Sigmoid colon (tissue), 7 donors: Measurements from ENCODE around the gene MAML3. TPM values are rescaled to one million over a fixed set of nuclear protein-coding genes. Genes with fewer than 3 reads are reported as not detected.

Source experiments
- DNase-seq: peaks from one replicate; pipeline ENCODE4 v3.0.0-alpha.2; 2019
- H3K27ac ChIP-seq, 4 donors: fragments of 200-600 bp; sonication (generic); one replicate each; pipeline ENCODE4 v1.5.1; 2016 to 2019; ENCODE audit warnings: mild to moderate bottlenecking in 1 of 4
- H3K27me3 ChIP-seq, 3 donors: fragments of 200-600 bp; sonication (generic); one replicate each; pipeline ENCODE4 v1.5.1; 2019; ENCODE audit warnings: mild to moderate bottlenecking in 1 of 3
- H3K36me3 ChIP-seq, 4 donors: fragments of 200-600 bp; sonication (generic); one replicate each; pipeline ENCODE4 v1.5.1; 2016 to 2019
- H3K4me1 ChIP-seq, 4 donors: fragments of 200-600 bp; sonication (generic); one replicate each; pipeline ENCODE4 v1.5.1; 2017 to 2019
- H3K4me3 ChIP-seq, 4 donors: fragments of 200-600 bp; sonication (generic); one replicate each; pipeline ENCODE4 v1.5.1; 2017 to 2019; ENCODE audit warnings: mild to moderate bottlenecking in 2 of 4, moderate library complexity in 1 of 4
- H3K9me3 ChIP-seq, 4 donors: fragments of 200-600 bp in 3 of 4; sonication (generic) in 3 of 4; one replicate each; pipeline versions ENCODE4 v1.5.1 to v1.6.1; 2013 to 2019
- CTCF ChIP-seq, 4 experiments: fragments of 450-650 bp in 3 of 4; fragments of 200-600 bp in 1 of 4; IDR thresholded peaks; one replicate each; pipeline ENCODE4 v1.5.1; 2016 to 2019; ENCODE audit warnings: antibody characterized with exemption in 4 of 4, mild to moderate bottlenecking in 3 of 4, moderate library complexity in 2 of 4
- EP300 ChIP-seq, 4 donors: sonication (generic); formaldehyde crosslinking; IDR thresholded peaks; one replicate each; pipeline ENCODE4 v1.6.1; 2017; ENCODE audit warnings: antibody characterized with exemption in 4 of 4
- POLR2A ChIP-seq, 2 donors: fragments of 450-650 bp; IDR thresholded peaks; one replicate each; pipeline ENCODE4 v1.6.1; 2016; ENCODE audit warnings: antibody characterized with exemption in 2 of 2, mild to moderate bottlenecking in 2 of 2, moderate library complexity in 2 of 2
- POLR2AphosphoS5 ChIP-seq, 4 donors: sonication (generic); formaldehyde crosslinking; IDR thresholded peaks; one replicate each; pipeline ENCODE4 v1.6.1; 2017; ENCODE audit warnings: antibody characterized with exemption in 4 of 4
- WGBS, 2 donors: extraction: QIAGEN DNeasy Blood & Tissue Kit; methylation state at CpG; one replicate each; pipeline ENCODE4 v1.1.7; 2013; 5-methylcytosine and 5-hydroxymethylcytosine counted together
- intact Hi-C: fragments of 100-400 bp; cut with DNase I; formaldehyde crosslinking; loops from one replicate; pipeline ENCODE4 v1.15.1; 2023
- polyA plus RNA-seq, 3 donors: library from polyadenylated mRNA; stranded (reverse); fragments of 200-250 nt; gene quantifications; one replicate each; pipeline ENCODE4 v1.2.3, GENCODE V29; 2013
- total RNA-seq, 4 donors: library from RNA; depleted of rRNA; stranded (reverse); fragments of >200 nt; gene quantifications; one replicate each; pipeline ENCODE4 v1.1.0, GENCODE V29; 2016
- donor health status: healthy with polysubstance abuse.
- donor health status: Bipolar disorder and iron deficiency.
- donor health status: healthy.

MAML3 gene
- total and polyA plus RNA-seq, 7 donors, result 3.5 to 16.3 (median 5.4) TPM

GRCh38 chr4:139957065-139957464 is 196.9 kb downstream of the MAML3 start:
- H3K36me3 ChIP-seq, result no peaks in the 10 kb centered on the region
- DNase-seq, result no peak
- peaks cover 0 to 14% (median 3%) of the 10 kb centered on the region in 4 donors for H3K4me1 ChIP-seq
- TF ChIP-seq CTCF (IDR thresholded peaks at IDR 0.05) (no peak), EP300 (IDR thresholded peaks at IDR 0.05) (no peak)
- 94 to 95% methylated on average over 2 of the region's 2 CpGs for WGBS, 2 donors
- no peak overlapping the region for H3K27ac ChIP-seq
- H3K4me3 ChIP-seq, result no peak overlapping the region
- no peaks in the 10 kb centered on the region for H3K9me3 ChIP-seq
- H3K27me3 ChIP-seq, result no peaks in the 10 kb centered on the region
- intact Hi-C loops, result no loop called here

- no peak for TF ChIP-seq EP300 (IDR thresholded peaks at IDR 0.05)
- no peak for TF ChIP-seq POLR2AphosphoS5 (IDR thresholded peaks at IDR 0.05)
- TF ChIP-seq CTCF (IDR thresholded peaks at IDR 0.05), result no peak
- no peak for TF ChIP-seq POLR2A (IDR thresholded peaks at IDR 0.05)
- DNase-seq, result no peak
- no peaks in the 10 kb centered on the region for H3K36me3 ChIP-seq
- H3K4me3 ChIP-seq, result no peak overlapping the region
- H3K4me1 ChIP-seq, result peaks cover 0 to 10% (median 3%) of the 10 kb centered on the region in 4 donors
- H3K27me3 ChIP-seq, result no peaks in the 10 kb centered on the region
- intact Hi-C loops, result no loop called here
- peak overlapping the region in 1 of 4 donors; percentile 37 for H3K27ac ChIP-seq
- WGBS, 2 donors, result 80 to 84% methylated on average over 6 of the region's 6 CpGs
- H3K9me3 ChIP-seq, result no peaks in the 10 kb centered on the region
Measured at GRCh38 chr4:139956507-139957017, 197.4 kb downstream of the MAML3 start.

- Histone ChIP-seq H3K27ac (no peak overlapping the region), H3K4me3 (no peak overlapping the region), H3K36me3 (no peaks in the 10 kb centered on the region), H3K27me3 (no peaks in the 10 kb centered on the region), H3K4me1 (peaks cover 0 to 10% (median 3%) of the 10 kb centered on the region in 4 donors), H3K9me3 (no peaks in the 10 kb centered on the region)
- no peak for DNase-seq
- no peak for TF ChIP-seq EP300 (IDR thresholded peaks at IDR 0.05)
- TF ChIP-seq POLR2AphosphoS5 (IDR thresholded peaks at IDR 0.05), result no peak
- no peak for TF ChIP-seq POLR2A (IDR thresholded peaks at IDR 0.05)
- TF ChIP-seq CTCF (IDR thresholded peaks at IDR 0.05), result no peak
- WGBS, 2 donors, result 87 to 90% methylated on average over 2 of the region's 2 CpGs
- intact Hi-C loops, result no loop called here
Measured at GRCh38 chr4:139955600-139955999, 198.4 kb downstream of the MAML3 start.

- no peak overlapping the region for H3K27ac ChIP-seq
- WGBS, 2 donors, result 97% methylated on average over 7 of the region's 7 CpGs
- no peaks in the 10 kb centered on the region for H3K36me3 ChIP-seq
- no peak overlapping the region for H3K4me3 ChIP-seq
- intact Hi-C loops, result no loop called here
- H3K27me3 ChIP-seq, result no peaks in the 10 kb centered on the region
- TF ChIP-seq POLR2AphosphoS5 (IDR thresholded peaks at IDR 0.05) (no peak), CTCF (IDR thresholded peaks at IDR 0.05) (no peak), EP300 (IDR thresholded peaks at IDR 0.05) (no peak), POLR2A (IDR thresholded peaks at IDR 0.05) (no peak)
- no peaks in the 10 kb centered on the region for H3K9me3 ChIP-seq
- H3K4me1 ChIP-seq, result peaks cover 0 to 10% (median 3%) of the 10 kb centered on the region in 4 donors
- DNase-seq, result no peak
Measured at GRCh38 chr4:139954512-139954911, 199.5 kb downstream of the MAML3 start.

- intact Hi-C loops, result no loop called here
- no peak for TF ChIP-seq POLR2A (IDR thresholded peaks at IDR 0.05)
- Histone ChIP-seq H3K4me3 (no peak overlapping the region), H3K27me3 (no peaks in the 10 kb centered on the region), H3K36me3 (no peaks in the 10 kb centered on the region), H3K4me1 (peaks cover 0 to 15% (median 10%) of the 10 kb centered on the region in 4 donors), H3K27ac (no peak overlapping the region), H3K9me3 (no peaks in the 10 kb centered on the region)
- 72 to 88% methylated on average over 2 of the region's 2 CpGs for WGBS, 2 donors
- DNase-seq, result no peak
Measured at GRCh38 chr4:139951021-139951420, 203.0 kb downstream of the MAML3 start.
